Measurements from ENCODE around the gene VTI1A. TPM values are rescaled to one million over a fixed set of nuclear protein-coding genes. Genes with fewer than 3 reads are reported as not detected.

VTI1A gene
- total RNA-seq, 1 donor from 2014 or later, result 33.3 TPM

- no peaks in the 10 kb centered on the region for H4K20me1 ChIP-seq (ENCODE audit: insufficient read depth, low read length)
- no peaks in the 10 kb centered on the region for H3K9me3 ChIP-seq (ENCODE audit: insufficient read depth, low read depth, low read length)
- H3K27me3 ChIP-seq (ENCODE audit: insufficient read depth, low read length), result no peaks in the 10 kb centered on the region
- Mint-ChIP-seq H3K27ac (ENCODE audit: unreplicated experiment) (no peak overlapping the region), H3K36me3 (ENCODE audit: low read depth, unreplicated experiment) (peaks cover 7% of the 10 kb centered on the region), H3K4me3 (ENCODE audit: unreplicated experiment) (no peak overlapping the region), H3K4me1 (ENCODE audit: low read depth, unreplicated experiment) (peaks cover 11% of the 10 kb centered on the region), H3K27me3 (ENCODE audit: low read depth, unreplicated experiment) (no peaks in the 10 kb centered on the region), H3K9me3 (ENCODE audit: unreplicated experiment) (no peaks in the 10 kb centered on the region)
- H3K4me1 ChIP-seq (ENCODE audit: insufficient read depth, low read length), result peaks cover 1% of the 10 kb centered on the region
- no peaks in the 10 kb centered on the region for H3K36me3 ChIP-seq (ENCODE audit: insufficient read depth, low read length)
- no peak for TF ChIP-seq CTCF (IDR thresholded peaks at IDR 0.05; ENCODE audit: insufficient read depth, low read depth, low read length)
- no peak for TF ChIP-seq EZH2 (IDR thresholded peaks at IDR 0.05; ENCODE audit: insufficient read depth, low read length)
- H3K4me3 ChIP-seq (ENCODE audit: insufficient read depth, low read depth, low read length), result no peak overlapping the region
- H2AFZ ChIP-seq (ENCODE audit: low read depth, low read length), result no peak overlapping the region
- no peak overlapping the region for H3K4me2 ChIP-seq (ENCODE audit: low read length)
- no peaks in the 10 kb centered on the region for H3K79me2 ChIP-seq (ENCODE audit: insufficient read depth, low read length)
- FAIRE-seq, result no peak
- DNase-seq (ENCODE audit: low read depth), result no peak
- H3K27ac ChIP-seq (ENCODE audit: low read depth, low read length), result no peak overlapping the region
- H3K9ac ChIP-seq (ENCODE audit: low read length), result no peak overlapping the region
Observed at GRCh38 chr10:112783351-112784021, 336.5 kb downstream of the VTI1A start.

- Histone ChIP-seq H3K4me3 (ENCODE audit: insufficient read depth, low read depth, low read length) (no peak overlapping the region), H4K20me1 (ENCODE audit: insufficient read depth, low read length) (no peaks in the 10 kb centered on the region), H2AFZ (ENCODE audit: low read depth, low read length) (no peak overlapping the region), H3K4me2 (ENCODE audit: low read length) (no peak overlapping the region), H3K9me3 (ENCODE audit: insufficient read depth, low read depth, low read length) (no peaks in the 10 kb centered on the region), H3K4me1 (ENCODE audit: insufficient read depth, low read length) (no peaks in the 10 kb centered on the region), H3K27me3 (ENCODE audit: insufficient read depth, low read length) (no peaks in the 10 kb centered on the region), H3K9ac (ENCODE audit: low read length) (no peak overlapping the region), H3K79me2 (ENCODE audit: insufficient read depth, low read length) (no peaks in the 10 kb centered on the region), H3K27ac (ENCODE audit: low read depth, low read length) (no peak overlapping the region), H3K36me3 (ENCODE audit: insufficient read depth, low read length) (no peaks in the 10 kb centered on the region)
- Mint-ChIP-seq H3K4me1 (ENCODE audit: low read depth, unreplicated experiment) (peaks cover 9% of the 10 kb centered on the region), H3K27me3 (ENCODE audit: low read depth, unreplicated experiment) (no peaks in the 10 kb centered on the region), H3K36me3 (ENCODE audit: low read depth, unreplicated experiment) (peaks cover 7% of the 10 kb centered on the region), H3K9me3 (ENCODE audit: unreplicated experiment) (no peaks in the 10 kb centered on the region), H3K27ac (ENCODE audit: unreplicated experiment) (no peak overlapping the region), H3K4me3 (ENCODE audit: unreplicated experiment) (no peak overlapping the region)
- FAIRE-seq (no peak), DNase-seq (ENCODE audit: low read depth) (no peak)
- TF ChIP-seq CTCF (IDR thresholded peaks at IDR 0.05; ENCODE audit: insufficient read depth, low read depth, low read length) (no peak), EZH2 (IDR thresholded peaks at IDR 0.05; ENCODE audit: insufficient read depth, low read length) (no peak)
Observed at GRCh38 chr10:112784022-112784461, 337.0 kb downstream of the VTI1A start.

GRCh38 chr10:112785089-112785488 is 338.1 kb downstream of the VTI1A start:
- DNase-seq (ENCODE audit: low read depth), result no peak
- FAIRE-seq, result no peak
- H3K27me3 Mint-ChIP-seq (ENCODE audit: low read depth, unreplicated experiment), result no peaks in the 10 kb centered on the region
- no peaks in the 10 kb centered on the region for H3K27me3 ChIP-seq (ENCODE audit: insufficient read depth, low read length)
- H3K9me3 ChIP-seq (ENCODE audit: insufficient read depth, low read depth, low read length), result no peaks in the 10 kb centered on the region
- no peak overlapping the region for H3K4me3 ChIP-seq (ENCODE audit: insufficient read depth, low read depth, low read length)
- H3K4me2 ChIP-seq (ENCODE audit: low read length), result no peak overlapping the region
- H3K4me1 ChIP-seq (ENCODE audit: insufficient read depth, low read length), result no peaks in the 10 kb centered on the region
- no peak overlapping the region for H3K9ac ChIP-seq (ENCODE audit: low read length)
- H3K9me3 Mint-ChIP-seq (ENCODE audit: unreplicated experiment), result peaks cover 4% of the 10 kb centered on the region
- no peaks in the 10 kb centered on the region for H3K79me2 ChIP-seq (ENCODE audit: insufficient read depth, low read length)
- TF ChIP-seq EZH2 (IDR thresholded peaks at IDR 0.05; ENCODE audit: insufficient read depth, low read length), result no peak
- TF ChIP-seq CTCF (IDR thresholded peaks at IDR 0.05; ENCODE audit: insufficient read depth, low read depth, low read length), result no peak
- no peak overlapping the region for H3K27ac Mint-ChIP-seq (ENCODE audit: unreplicated experiment)
- H3K36me3 ChIP-seq (ENCODE audit: insufficient read depth, low read length), result no peaks in the 10 kb centered on the region
- H3K4me3 Mint-ChIP-seq (ENCODE audit: unreplicated experiment), result no peak overlapping the region
- no peak overlapping the region for H2AFZ ChIP-seq (ENCODE audit: low read depth, low read length)
- H3K27ac ChIP-seq (ENCODE audit: low read depth, low read length), result no peak overlapping the region
- peaks cover 4% of the 10 kb centered on the region for H3K4me1 Mint-ChIP-seq (ENCODE audit: low read depth, unreplicated experiment)
- H3K36me3 Mint-ChIP-seq (ENCODE audit: low read depth, unreplicated experiment), result peaks cover 7% of the 10 kb centered on the region
- no peaks in the 10 kb centered on the region for H4K20me1 ChIP-seq (ENCODE audit: insufficient read depth, low read length)

All from astrocyte (in vitro differentiated cells and primary cell).